BJ (cell line): ENCODE measurements around the gene WDR83. TPM values are rescaled to one million over a fixed set of nuclear protein-coding genes. Genes with fewer than 3 reads are reported as not detected.

Source experiments
- CTCF ChIA-PET: fragments of 350-600 bp; formaldehyde crosslinking; extraction: SDS; loops from one replicate; lab custom pipeline; 2021; ENCODE audit warnings: antibody characterized with exemption, inconsistent platforms; lab: Yijun Ruan, JAX
- POLR2A ChIA-PET: fragments of 300-600 bp; sonication (Branson Sonifier 250); formaldehyde crosslinking; extraction: SDS; loops from one replicate; lab custom pipeline; 2021; ENCODE audit warnings: antibody characterized with exemption; lab: Charles Lee
- DNase-seq: peaks from one replicate; pipeline ENCODE4 v3.0.0-alpha.2; 2011; ENCODE audit warnings: low read depth
- H3K27me3 ChIP-seq: 2 replicates; pipeline ENCODE4 v1.6.0; 2011; ENCODE audit warnings: low read length; ENCODE audit not compliant: control insufficient read depth, insufficient read depth
- H3K36me3 ChIP-seq: 2 replicates; pipeline ENCODE4 v1.5.1; 2011; ENCODE audit warnings: low read length; ENCODE audit not compliant: control insufficient read depth, insufficient read depth
- H3K4me3 ChIP-seq: 2 replicates; pipeline ENCODE4 v1.5.1; 2011; ENCODE audit warnings: low read depth, mild to moderate bottlenecking, control low read depth, low read length
- polyA plus RNA-seq: library from polyadenylated mRNA; depleted of rRNA; stranded (reverse); fragments of >200 nt; gene quantifications from 2 replicates; pipeline ENCODE4 v1.2.3, GENCODE V29; 2011
- TF ChIP-seq, protein P1 (sequence below): IDR thresholded peaks from 2 replicates; pipeline ENCODE4 v1.5.1; 2011; ENCODE audit warnings: low read depth, mild to moderate bottlenecking, control low read depth, inconsistent platforms, low read length, moderate library complexity; ENCODE audit not compliant: insufficient read depth

The WDR83 gene
- polyA plus RNA-seq, 1 experiment, result 9.3 TPM

- H3K27me3 ChIP-seq, result no peaks in the 10 kb centered on the region
- peaks cover 18% of the 10 kb centered on the region for H3K36me3 ChIP-seq
- peak; percentile 24 for DNase-seq
- POLR2A ChIA-PET, result no interaction called here
- CTCF ChIA-PET, result interaction anchor here (1.0 to 2.4 kb wide), 2 partner anchors 106 to 109 kb away, joined by 3 to 13 read pairs; no protein-coding TSS in a partner anchor
- peak overlapping the region; percentile 82 for H3K4me3 ChIP-seq
- TF ChIP-seq, protein P1, sequence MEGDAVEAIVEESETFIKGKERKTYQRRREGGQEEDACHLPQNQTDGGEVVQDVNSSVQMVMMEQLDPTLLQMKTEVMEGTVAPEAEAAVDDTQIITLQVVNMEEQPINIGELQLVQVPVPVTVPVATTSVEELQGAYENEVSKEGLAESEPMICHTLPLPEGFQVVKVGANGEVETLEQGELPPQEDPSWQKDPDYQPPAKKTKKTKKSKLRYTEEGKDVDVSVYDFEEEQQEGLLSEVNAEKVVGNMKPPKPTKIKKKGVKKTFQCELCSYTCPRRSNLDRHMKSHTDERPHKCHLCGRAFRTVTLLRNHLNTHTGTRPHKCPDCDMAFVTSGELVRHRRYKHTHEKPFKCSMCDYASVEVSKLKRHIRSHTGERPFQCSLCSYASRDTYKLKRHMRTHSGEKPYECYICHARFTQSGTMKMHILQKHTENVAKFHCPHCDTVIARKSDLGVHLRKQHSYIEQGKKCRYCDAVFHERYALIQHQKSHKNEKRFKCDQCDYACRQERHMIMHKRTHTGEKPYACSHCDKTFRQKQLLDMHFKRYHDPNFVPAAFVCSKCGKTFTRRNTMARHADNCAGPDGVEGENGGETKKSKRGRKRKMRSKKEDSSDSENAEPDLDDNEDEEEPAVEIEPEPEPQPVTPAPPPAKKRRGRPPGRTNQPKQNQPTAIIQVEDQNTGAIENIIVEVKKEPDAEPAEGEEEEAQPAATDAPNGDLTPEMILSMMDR, result 0 out of 2 replicates have a peak, but pooled peaks have one; percentile 13
Observed at GRCh38 chr19:12669270-12670158, 2.9 kb downstream of the WDR83 start.

DNA sequence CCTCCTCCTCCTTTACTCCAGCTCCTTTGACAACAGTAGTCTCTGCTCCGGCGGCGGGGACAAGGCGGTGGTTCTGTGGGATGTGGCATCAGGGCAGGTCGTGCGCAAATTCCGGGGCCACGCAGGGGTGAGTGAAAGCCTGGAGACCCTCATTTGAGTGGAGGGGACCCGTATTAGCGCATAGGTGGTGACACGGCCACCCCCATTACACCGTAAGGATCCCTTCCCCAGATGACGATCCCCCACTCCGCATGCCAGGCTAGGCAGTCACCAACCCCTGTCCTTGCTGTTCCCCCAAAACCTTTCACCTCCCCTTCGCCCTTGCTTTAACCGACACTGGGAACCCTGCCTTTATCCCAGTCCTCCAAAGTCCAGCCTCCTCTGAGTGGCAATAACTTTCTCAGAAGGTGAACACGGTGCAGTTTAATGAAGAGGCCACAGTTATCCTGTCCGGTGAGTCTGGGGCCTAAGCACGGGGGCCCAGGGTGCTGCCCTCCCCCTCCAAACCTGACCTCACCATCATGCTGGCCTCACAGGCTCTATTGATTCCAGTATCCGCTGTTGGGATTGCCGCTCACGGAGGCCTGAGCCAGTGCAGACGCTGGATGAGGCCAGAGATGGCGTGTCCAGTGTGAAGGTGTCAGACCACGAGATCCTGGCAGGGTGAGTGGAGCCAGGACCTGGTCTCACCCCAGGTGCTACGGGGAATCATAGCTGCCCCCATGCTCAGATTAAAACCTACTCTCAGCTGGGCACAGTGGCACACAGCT, 3.7 kb downstream of the WDR83 start:
- Histone ChIP-seq H3K36me3 (peaks cover 20% of the 10 kb centered on the region), H3K4me3 (peak overlapping the region; percentile 82), H3K27me3 (no peaks in the 10 kb centered on the region)
- ChIA-PET POLR2A (no interaction called here), CTCF (interaction anchor here (1.0 to 2.4 kb wide), 2 partner anchors 106 to 110 kb away, joined by 3 to 13 read pairs; no protein-coding TSS in a partner anchor)
- DNase-seq, result no peak
- TF ChIP-seq, protein P1, result no peak

DNA sequence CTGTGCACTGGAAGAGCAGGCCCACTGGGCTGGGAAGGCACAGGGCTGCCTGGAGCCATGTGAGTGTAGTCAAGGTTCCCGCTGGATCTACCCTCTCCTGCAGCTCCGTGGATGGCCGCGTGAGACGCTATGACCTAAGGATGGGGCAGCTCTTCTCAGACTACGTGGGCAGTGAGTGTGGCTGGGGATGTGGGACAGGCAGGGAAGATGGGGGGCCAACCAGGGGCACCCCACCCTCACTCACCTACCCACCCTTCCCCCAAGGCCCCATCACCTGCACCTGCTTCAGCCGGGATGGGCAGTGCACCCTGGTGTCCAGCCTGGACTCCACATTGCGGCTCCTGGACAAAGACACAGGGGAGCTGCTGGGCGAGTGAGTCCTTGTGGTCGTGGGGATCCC, 6.1 kb downstream of the WDR83 start:
- ChIA-PET CTCF (interaction anchor here (0.7 to 2.3 kb wide), 16 partner anchors 8 to 613 kb away, joined by 3 to 19 read pairs (median 4); partner anchors contain the start of genes DHPS and TRIR), POLR2A (no interaction called here)
- H3K4me3 ChIP-seq, result no peak overlapping the region
- TF ChIP-seq, protein P1, result no peak
- H3K27me3 ChIP-seq, result no peaks in the 10 kb centered on the region
- no peak for DNase-seq
- H3K36me3 ChIP-seq, result peaks cover 28% of the 10 kb centered on the region

DNA sequence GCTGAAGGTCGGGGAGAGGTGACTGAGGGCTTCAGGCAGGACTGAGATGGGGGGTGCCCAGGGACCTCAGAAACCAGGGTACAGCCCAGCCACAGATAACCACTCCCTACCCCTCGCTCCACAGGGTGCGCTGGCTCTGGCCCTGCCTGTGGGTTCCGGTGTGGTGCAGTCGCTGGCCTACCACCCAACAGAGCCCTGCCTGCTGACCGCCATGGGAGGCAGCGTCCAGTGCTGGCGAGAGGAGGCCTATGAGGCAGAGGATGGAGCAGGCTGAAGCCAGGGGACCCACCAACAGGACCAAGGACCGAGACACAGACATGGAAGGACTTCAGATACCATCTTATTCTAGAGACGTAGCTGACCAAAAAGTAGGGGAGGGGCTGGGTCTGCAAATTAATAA, 8.8 kb downstream of the WDR83 start:
- ChIA-PET CTCF (interaction anchor here (1.4 to 1.6 kb wide), 2 partner anchors 9 to 85 kb away, joined by 5 read pairs; partner anchors contain the start of genes MAN2B1 and WDR83), POLR2A (no interaction called here)
- Histone ChIP-seq H3K36me3 (peaks cover 36% of the 10 kb centered on the region), H3K4me3 (no peak overlapping the region), H3K27me3 (no peaks in the 10 kb centered on the region)
- TF ChIP-seq, protein P1, result no peak
- DNase-seq, result no peak
